Progenitor cell of endocrine pancreas (in vitro differentiated cells): ENCODE results near the gene RNF20. TPM values are rescaled to one million over a fixed set of nuclear protein-coding genes. Genes with fewer than 3 reads are reported as not detected.

Source experiments
- DNase-seq: peaks from one replicate; pipeline ENCODE4 v3.0.0; 2021; ENCODE audit warnings: low spot score; ENCODE audit not compliant: unreplicated experiment
- H3K27ac Mint-ChIP-seq: 2 replicates; pipeline ENCODE4 v1.8.0; 2021; ENCODE audit warnings: mild to moderate bottlenecking, moderate library complexity, mixed read lengths
- H3K27me3 Mint-ChIP-seq: 2 replicates; pipeline ENCODE4 v1.8.0; 2021; ENCODE audit warnings: mixed read lengths
- H3K36me3 Mint-ChIP-seq: 2 replicates; pipeline ENCODE4 v1.8.0; 2022; ENCODE audit warnings: mixed read lengths; ENCODE audit not compliant: insufficient read depth
- H3K4me1 Mint-ChIP-seq: 2 replicates; pipeline ENCODE4 v1.8.0; 2021; ENCODE audit warnings: low read depth, mixed read lengths
- H3K4me3 Mint-ChIP-seq: 2 replicates; pipeline ENCODE4 v1.8.0; 2021; ENCODE audit warnings: low read depth, mild to moderate bottlenecking, moderate library complexity, mixed read lengths
- H3K9me3 Mint-ChIP-seq: 2 replicates; pipeline ENCODE4 v1.8.0; 2021; ENCODE audit warnings: low read depth, mixed read lengths
- long read RNA-seq: library from polyadenylated mRNA; unstranded; transcript quantifications from one replicate; pipeline ENCODE4 v2.0.0, GENCODE V29; 2020
- total RNA-seq: library from RNA; stranded (reverse); gene quantifications from 2 replicates; pipeline ENCODE4 v1.2.1, GENCODE V29; 2021
- TF ChIP-seq, protein P1 (sequence below): fragments of 200-600 bp; sonication (generic); IDR thresholded peaks from one replicate; pipeline ENCODE4 v1.5.0; 2021; ENCODE audit warnings: antibody characterized with exemption, mild to moderate bottlenecking; ENCODE audit not compliant: unreplicated experiment

Gene RNF20, protein sequence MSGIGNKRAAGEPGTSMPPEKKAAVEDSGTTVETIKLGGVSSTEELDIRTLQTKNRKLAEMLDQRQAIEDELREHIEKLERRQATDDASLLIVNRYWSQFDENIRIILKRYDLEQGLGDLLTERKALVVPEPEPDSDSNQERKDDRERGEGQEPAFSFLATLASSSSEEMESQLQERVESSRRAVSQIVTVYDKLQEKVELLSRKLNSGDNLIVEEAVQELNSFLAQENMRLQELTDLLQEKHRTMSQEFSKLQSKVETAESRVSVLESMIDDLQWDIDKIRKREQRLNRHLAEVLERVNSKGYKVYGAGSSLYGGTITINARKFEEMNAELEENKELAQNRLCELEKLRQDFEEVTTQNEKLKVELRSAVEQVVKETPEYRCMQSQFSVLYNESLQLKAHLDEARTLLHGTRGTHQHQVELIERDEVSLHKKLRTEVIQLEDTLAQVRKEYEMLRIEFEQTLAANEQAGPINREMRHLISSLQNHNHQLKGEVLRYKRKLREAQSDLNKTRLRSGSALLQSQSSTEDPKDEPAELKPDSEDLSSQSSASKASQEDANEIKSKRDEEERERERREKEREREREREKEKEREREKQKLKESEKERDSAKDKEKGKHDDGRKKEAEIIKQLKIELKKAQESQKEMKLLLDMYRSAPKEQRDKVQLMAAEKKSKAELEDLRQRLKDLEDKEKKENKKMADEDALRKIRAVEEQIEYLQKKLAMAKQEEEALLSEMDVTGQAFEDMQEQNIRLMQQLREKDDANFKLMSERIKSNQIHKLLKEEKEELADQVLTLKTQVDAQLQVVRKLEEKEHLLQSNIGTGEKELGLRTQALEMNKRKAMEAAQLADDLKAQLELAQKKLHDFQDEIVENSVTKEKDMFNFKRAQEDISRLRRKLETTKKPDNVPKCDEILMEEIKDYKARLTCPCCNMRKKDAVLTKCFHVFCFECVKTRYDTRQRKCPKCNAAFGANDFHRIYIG
- 53.9 and 56.9 TPM in 2 replicates for total RNA-seq
- long read RNA-seq, transcript RNF20-202 (20 exons, 3,940 nt) = major isoform, 43 of 434 reads
- long read RNA-seq, partial matches to known transcripts = 358 of 434 reads
- long read RNA-seq, other reads (novel, unspliced or antisense) = 33 of 434 reads

- peak; percentile 96 for DNase-seq
- H3K4me3 Mint-ChIP-seq = peak within 1 kb of the TSS; percentile 96
- no peaks in the 10 kb centered on the region for H3K27me3 Mint-ChIP-seq
- peak within 1 kb of the TSS; percentile 98 for H3K27ac Mint-ChIP-seq
- no peaks in the 10 kb centered on the region for H3K9me3 Mint-ChIP-seq
- TF ChIP-seq, protein P1, sequence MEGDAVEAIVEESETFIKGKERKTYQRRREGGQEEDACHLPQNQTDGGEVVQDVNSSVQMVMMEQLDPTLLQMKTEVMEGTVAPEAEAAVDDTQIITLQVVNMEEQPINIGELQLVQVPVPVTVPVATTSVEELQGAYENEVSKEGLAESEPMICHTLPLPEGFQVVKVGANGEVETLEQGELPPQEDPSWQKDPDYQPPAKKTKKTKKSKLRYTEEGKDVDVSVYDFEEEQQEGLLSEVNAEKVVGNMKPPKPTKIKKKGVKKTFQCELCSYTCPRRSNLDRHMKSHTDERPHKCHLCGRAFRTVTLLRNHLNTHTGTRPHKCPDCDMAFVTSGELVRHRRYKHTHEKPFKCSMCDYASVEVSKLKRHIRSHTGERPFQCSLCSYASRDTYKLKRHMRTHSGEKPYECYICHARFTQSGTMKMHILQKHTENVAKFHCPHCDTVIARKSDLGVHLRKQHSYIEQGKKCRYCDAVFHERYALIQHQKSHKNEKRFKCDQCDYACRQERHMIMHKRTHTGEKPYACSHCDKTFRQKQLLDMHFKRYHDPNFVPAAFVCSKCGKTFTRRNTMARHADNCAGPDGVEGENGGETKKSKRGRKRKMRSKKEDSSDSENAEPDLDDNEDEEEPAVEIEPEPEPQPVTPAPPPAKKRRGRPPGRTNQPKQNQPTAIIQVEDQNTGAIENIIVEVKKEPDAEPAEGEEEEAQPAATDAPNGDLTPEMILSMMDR = no peak
- H3K36me3 Mint-ChIP-seq = peaks cover 6% of the 10 kb centered on the region
- H3K4me1 Mint-ChIP-seq = peaks cover 10% of the 10 kb centered on the region
Observed at GRCh38 chr9:101533334-101534204, at the start of gene RNF20. Gene RNF20, plus strand, starts transcription at chr9:101533853. Its CDS starts 1,571 bp downstream, at chr9:101535424.

DNA sequence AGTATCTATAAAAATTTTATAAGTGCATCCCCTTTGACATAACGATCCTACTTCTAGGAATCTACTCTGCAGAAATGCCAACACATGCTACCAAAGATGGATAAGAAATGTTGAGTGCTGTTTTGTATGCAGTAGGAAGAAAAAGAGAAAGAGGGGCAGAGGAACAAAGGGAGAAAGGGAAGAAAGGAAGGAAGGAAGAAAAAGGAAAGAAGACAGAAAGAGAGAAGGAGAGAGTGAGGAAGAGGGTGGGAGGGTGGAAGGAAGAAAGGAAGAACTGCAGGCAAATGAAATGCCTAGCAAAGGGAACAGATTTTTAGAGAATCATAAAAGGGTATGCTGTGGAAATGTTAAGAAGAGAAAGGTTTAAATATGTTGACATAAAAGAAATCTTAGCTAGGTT is 49.6 kb upstream of the RNF20 start:
- DNase-seq = no peak
- no peak overlapping the region for H3K27ac Mint-ChIP-seq
- no peak overlapping the region for H3K4me3 Mint-ChIP-seq
- peaks cover 19% of the 10 kb centered on the region for H3K27me3 Mint-ChIP-seq
- H3K4me1 Mint-ChIP-seq = peaks cover 18% of the 10 kb centered on the region
- no peaks in the 10 kb centered on the region for H3K36me3 Mint-ChIP-seq
- no peaks in the 10 kb centered on the region for H3K9me3 Mint-ChIP-seq
- TF ChIP-seq, protein P1 = no peak

DNA sequence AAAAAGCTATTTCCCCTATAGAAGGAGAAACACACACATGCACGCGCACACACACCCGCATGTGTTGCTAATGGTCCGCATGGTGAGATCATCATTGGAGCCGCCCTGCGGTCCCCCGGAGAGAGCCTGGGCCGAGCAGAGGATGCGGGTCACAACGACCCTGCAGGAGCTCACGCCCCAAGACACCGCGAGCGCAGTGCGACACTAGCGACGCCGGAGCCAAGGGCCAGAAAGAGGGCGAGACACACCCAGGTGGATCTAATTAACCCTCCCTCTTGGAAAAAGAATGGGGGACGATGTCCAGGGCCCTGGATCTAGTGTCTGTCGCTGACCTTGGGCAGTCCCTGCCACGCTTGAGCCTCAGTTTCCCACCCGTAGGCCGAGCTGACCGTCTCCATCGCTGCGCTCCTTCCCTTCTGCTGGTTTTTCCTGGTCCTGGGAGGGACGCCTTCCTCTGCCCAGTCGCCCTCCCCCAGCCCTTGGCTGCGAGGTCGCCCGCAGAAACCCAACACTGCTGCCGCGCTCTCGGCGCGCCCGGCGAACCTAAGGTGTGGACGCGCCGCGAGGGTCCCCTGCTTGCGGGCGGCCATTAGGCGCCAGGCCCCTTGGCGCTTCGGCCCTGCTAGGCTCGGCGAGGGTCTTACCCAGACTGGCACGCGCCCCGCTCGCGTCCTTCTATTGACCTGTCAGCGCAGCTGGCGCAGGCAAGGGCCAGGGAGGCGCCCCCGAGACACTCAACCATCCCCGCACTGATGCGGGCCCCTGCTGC is 47.5 kb upstream of the RNF20 start:
- Mint-ChIP-seq H3K9me3 (no peaks in the 10 kb centered on the region), H3K27ac (peak overlapping the region; percentile 94), H3K27me3 (peaks cover 19% of the 10 kb centered on the region)

GRCh38 chr9:101486693-101487442 is 46.8 kb upstream of the RNF20 start:
- no peaks in the 10 kb centered on the region for H3K36me3 Mint-ChIP-seq

More for the DNA sequence above, 47.5 kb upstream of the RNF20 start:
- DNase-seq = peak; percentile 26
- H3K4me1 Mint-ChIP-seq = peaks cover 11% of the 10 kb centered on the region
- no peaks in the 10 kb centered on the region for H3K36me3 Mint-ChIP-seq
- H3K4me3 Mint-ChIP-seq = peak overlapping the region; percentile 90
- TF ChIP-seq, protein P1 = no peak

More at GRCh38 chr9:101486693-101487442, 46.8 kb upstream of the RNF20 start:
- Mint-ChIP-seq H3K27ac (peak overlapping the region; percentile 97), H3K27me3 (peaks cover 19% of the 10 kb centered on the region), H3K4me3 (peak overlapping the region; percentile 90), H3K4me1 (peaks cover 11% of the 10 kb centered on the region), H3K9me3 (no peaks in the 10 kb centered on the region)
- TF ChIP-seq, protein P1 = peak; percentile 29
- peak; percentile 54 for DNase-seq
